Ramos (cell line): ENCODE measurements around the gene SPCS1.

Experiments used
- in situ Hi-C: fragments of 300-500 bp; cut with MboI; formaldehyde crosslinking; loops from one replicate; pipeline ENCODE4 v1.14.3; 2022; ENCODE audit warnings: low sequenced_read_pairs; ENCODE audit not compliant: unreplicated experiment

The SPCS1 gene

GRCh38 chr3:52724511-52724910 lies 18.6 kb downstream of the SPCS1 start:
- in situ Hi-C loops, result no loop called here

- in situ Hi-C loops, result loop anchor here (25.0 kb wide), 1 partner anchor 334 kb away; no protein-coding TSS in a partner anchor
Measured at GRCh38 chr3:52728753-52729152, 22.8 kb downstream of the SPCS1 start.

GRCh38 chr3:52730681-52731080 lies 24.8 kb downstream of the SPCS1 start:
- in situ Hi-C loops, result loop anchor here (25.0 kb wide), 1 partner anchor 332 kb away; no protein-coding TSS in a partner anchor

GRCh38 chr3:52731590-52731989 lies 25.7 kb downstream of the SPCS1 start:
- in situ Hi-C loops, result loop anchor here (25.0 kb wide), 1 partner anchor 331 kb away; no protein-coding TSS in a partner anchor

GRCh38 chr3:52733256-52733891 lies 27.5 kb downstream of the SPCS1 start:
- in situ Hi-C loops, result loop anchor here (25.0 kb wide), 1 partner anchor 329 kb away; no protein-coding TSS in a partner anchor

- in situ Hi-C loops, result loop anchor here (25.0 kb wide), 1 partner anchor 323 kb away; no protein-coding TSS in a partner anchor
Measured at GRCh38 chr3:52739730-52740129, 33.8 kb downstream of the SPCS1 start.

- in situ Hi-C loops, result loop anchor here (25.0 kb wide), 1 partner anchor 320 kb away; no protein-coding TSS in a partner anchor
Measured at GRCh38 chr3:52742418-52743041, 36.6 kb downstream of the SPCS1 start.

- in situ Hi-C loops, result loop anchor here (25.0 kb wide), 1 partner anchor 319 kb away; no protein-coding TSS in a partner anchor
Measured at GRCh38 chr3:52743152-52743551, 37.2 kb downstream of the SPCS1 start.

GRCh38 chr3:52743721-52744120 lies 37.8 kb downstream of the SPCS1 start:
- in situ Hi-C loops, result loop anchor here (25.0 kb wide), 1 partner anchor 319 kb away; no protein-coding TSS in a partner anchor

- in situ Hi-C loops, result no loop called here
Measured at GRCh38 chr3:52752045-52752660, 46.2 kb downstream of the SPCS1 start.

- in situ Hi-C loops, result no loop called here
Measured at GRCh38 chr3:52754373-52754772, 48.5 kb downstream of the SPCS1 start.

- in situ Hi-C loops, result no loop called here
Measured at GRCh38 chr3:52756141-52756540, 50.2 kb downstream of the SPCS1 start.
